Germinal center (tissue), 1 donor: ENCODE data around the gene SPOCK2.

ENCODE experiments used
- DNase-seq: peaks from one replicate; pipeline ENCODE4 v3.0.0; 2012; ENCODE audit warnings: mixed read lengths, low spot score

The SPOCK2 gene

GRCh38 chr10:72072046-72072445 lies 16.3 kb downstream of the SPOCK2 start:
- DNase-seq = no peak

- no peak for DNase-seq
These were observed 18.4 kb downstream of the SPOCK2 start for GRCh38 chr10:72069751-72070526.

- DNase-seq = no peak
These were observed 19.4 kb downstream of the SPOCK2 start for GRCh38 chr10:72068901-72069446.

GRCh38 chr10:72068126-72068765 lies 20.1 kb downstream of the SPOCK2 start:
- DNase-seq = no peak

DNA sequence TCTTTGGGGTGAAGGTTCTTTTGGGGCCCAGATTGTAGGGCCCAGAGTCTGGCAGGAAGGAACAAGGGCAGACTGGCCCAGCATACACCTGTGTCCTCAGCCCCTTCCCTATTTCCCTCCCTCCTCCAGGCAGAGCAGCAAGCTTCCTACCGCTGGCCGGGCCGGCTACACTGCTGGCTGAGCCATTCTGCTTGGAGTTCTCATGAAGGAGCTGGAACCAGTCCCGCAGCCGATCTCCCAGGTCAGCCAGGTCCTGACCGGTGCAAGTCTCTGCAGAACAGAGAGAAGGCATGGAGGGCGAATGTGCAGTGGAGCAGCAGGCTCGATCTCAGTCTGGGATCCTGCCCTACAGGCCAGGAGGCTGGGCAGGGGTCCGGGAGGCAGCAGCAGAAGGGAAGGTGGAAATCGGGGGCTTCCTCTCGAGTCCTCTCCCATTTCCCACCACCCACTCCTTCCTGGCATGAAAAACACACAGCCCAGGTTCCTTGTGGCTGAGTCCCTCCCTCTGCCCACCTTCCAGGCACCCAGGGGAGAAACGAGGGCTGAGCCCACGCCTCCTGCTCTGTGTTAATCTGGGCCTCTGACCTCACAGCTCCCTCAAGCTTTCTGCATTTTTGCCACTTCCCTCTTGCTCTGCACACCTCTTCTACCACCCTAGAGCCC lies 20.8 kb downstream of the SPOCK2 start:
- no peak for DNase-seq

GRCh38 chr10:72066318-72067284 lies 21.8 kb downstream of the SPOCK2 start:
- DNase-seq = no peak

- no peak for DNase-seq
These were observed 22.8 kb downstream of the SPOCK2 start for GRCh38 chr10:72065439-72066025.

GRCh38 chr10:72063703-72064391 lies 24.5 kb downstream of the SPOCK2 start:
- DNase-seq = no peak

GRCh38 chr10:72062832-72063702 lies 25.3 kb downstream of the SPOCK2 start:
- DNase-seq = no peak

DNA sequence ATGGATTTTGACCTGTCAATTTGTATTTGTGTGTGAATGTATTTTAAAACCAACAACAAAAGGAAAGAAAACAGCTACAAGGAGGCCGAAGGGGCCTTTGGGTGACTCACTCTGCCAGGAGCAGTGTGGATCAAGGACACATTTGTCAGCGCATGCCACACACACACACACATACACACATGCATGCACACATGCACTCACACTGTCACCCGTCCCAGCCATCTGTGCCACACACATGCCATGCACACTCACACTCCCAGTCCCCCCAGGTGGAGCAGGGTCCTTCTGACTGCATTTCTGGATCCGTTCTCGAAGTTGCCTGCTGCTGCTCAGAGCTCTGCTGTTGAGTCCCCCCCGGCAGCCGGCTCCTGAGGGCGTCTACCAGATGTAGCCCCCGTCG lies 26.0 kb downstream of the SPOCK2 start:
- DNase-seq = no peak

- no peak for DNase-seq
These were observed 26.4 kb downstream of the SPOCK2 start for GRCh38 chr10:72061930-72062329.

DNA sequence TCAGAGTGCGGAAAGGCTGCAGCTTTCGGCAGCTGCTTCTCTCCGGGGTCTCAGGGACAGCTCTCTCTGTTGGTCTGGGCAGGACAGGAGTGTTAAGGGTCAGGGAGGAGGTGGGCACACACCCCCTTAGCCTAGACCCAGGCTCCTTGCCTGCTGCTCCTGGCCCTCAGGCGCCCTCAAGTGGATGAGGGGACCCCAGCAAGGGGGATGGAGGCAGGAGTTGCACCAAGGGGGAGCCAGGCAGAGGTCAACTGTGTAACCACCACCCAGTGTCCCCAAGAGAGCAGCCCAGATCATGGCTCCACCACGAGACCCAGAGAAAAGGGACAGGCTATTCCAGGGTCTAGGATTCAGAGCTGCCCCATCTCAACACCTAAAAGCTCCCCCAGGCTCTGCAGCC lies 26.9 kb downstream of the SPOCK2 start:
- DNase-seq = no peak

DNA sequence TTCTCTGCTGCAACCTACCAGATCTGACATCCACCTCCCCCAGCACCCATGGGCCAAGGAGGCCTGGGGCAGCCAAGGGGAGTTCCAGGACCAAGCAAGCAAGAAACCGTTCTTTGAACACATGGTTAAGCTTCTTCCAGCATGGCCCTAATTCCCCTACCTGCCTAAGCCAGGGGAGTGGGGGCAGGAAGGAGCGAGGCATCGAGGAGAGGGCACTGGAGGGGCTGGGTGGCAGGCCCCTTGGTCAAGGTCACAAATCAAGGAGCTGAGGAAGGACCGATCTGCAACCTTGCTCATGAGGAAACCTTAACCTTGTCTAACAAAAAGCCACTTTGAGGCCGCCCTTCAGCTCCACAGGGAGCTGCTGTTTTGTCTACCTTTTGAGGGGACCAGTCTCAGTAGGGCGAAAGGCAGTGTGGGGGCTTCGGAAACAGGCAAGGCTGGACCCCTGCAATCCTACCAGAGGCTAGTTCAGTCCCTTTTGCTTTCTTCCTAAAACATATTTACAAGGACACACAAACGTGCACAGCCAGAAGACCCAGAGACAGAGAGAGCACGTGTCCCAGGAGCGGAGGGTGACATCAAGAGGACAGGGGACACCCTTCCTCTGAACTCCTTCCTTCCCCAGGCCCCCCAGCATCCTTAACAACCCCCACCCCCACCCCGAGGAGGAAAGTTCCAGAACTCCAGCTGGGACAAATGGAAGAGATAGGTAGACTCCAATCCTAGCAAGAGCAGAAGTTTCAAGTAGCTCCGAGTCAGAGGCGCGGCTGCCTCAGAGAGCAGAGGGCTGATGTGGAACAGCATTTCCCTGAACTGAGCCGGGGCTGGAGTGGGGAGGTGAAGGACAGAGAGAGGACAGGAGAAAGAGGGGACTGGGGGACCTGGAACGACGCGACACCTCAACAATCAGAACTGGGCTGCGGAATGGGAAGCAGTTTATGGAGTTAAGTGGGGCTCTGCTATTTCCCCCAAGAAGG lies 28.2 kb downstream of the SPOCK2 start:
- no peak for DNase-seq

DNA sequence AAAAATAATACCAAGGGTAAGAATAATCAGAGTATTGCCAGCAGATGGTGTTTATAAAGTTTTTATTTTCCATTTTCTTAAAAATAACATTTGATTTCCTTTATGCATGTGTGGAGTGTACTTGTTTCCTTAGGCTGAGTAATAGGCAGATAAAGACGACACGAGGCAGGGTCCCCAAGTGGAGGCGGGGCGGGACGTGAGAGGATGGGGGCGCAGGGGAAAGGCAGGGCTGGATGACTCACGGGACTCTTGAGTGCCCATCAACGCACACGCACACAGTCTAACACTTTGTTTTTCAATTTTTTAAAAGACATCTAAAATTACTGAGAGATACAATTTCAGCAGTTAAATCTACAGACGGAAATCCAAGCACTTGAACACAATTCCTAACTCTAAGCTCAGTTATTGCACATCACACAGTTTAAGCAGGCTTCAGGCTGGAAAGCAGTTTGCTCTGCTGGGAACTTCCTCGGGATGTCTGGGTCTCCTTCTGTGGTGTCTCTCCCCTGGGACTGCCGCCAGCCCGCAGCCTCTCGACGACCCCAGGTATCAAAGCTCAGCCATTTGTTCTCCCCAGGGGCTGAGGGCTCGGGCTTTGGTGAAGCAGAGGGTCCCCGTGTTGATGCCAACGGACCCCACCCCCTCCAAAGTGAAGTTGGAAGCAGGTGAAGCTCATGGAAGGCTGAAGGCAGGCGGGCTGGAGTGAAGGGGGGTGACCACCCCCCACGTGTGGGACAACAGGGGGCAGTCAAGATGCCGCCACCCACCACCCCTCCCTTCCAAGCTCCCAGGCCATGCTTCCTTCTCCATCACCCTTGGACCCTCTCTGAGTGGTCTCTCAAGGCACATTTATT lies 29.1 kb downstream of the SPOCK2 start:
- DNase-seq = no peak

DNA sequence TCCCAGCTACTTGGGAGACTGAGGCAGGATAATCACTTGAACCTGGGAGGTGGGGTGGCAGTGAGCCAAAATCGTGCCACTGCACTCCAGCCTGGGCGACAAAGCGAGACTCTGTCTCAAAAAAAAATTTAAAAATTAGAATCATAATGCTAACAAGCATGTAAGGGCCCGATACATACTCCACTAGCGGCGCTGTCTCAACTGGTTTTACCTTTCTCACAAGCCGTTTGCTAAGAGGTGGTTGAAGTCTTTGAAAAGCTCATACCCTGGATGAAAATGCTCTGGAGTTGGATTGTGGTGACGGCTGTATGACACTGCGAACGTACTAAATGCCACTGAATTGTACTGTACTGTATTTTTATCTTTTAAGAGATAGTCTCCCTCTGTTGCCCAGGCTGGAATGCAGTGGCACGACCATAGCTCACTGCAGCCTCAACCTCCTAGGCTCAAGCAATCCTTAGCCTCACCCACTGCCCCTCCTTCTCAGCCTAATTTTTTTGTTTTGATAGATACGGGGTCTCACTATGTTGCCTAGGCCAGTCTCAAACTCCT lies 29.9 kb downstream of the SPOCK2 start:
- no peak for DNase-seq

DNA sequence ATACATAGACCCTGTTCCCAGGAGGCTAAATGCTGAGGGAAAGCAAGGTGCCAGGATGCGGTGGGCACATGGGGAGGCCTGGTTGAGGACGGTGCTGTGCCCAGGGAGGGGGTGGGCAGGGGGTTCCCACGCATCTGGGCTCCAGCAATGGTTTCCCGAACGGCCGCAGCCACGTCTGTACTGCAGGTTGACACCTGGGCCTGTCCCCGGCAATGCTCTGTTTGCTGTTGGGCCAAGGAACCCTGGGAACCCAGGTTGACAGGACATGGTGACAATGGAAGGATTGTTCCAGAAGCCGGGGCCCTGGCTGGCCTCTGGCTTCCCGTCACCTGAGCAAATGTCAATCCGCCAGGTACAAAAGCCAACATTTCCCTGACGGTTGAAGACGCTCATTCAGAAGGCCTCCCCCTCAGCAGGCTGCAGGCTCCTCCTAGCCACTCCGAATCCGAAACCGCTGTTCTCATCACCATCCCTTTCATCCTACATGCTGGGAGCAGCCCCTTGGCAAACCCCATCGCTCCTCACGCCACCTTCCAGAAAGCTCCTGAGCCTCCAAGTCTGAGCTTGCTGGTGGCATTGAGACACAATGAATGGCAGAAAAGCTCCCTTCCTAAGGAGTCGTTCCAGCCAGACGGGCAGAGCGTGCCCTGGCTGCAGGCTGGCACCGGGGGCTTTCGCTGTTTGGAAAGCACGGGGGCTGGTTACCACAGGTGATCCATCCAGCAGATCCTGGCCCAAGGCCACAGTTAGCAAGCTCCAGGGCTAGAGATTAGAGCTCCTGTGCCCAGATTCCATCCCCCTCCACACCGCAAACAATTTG lies 31.2 kb downstream of the SPOCK2 start:
- no peak for DNase-seq
